ENCODE measurements around the gene ATP9B.
"Not testable (repeated sequence)": the region's sequence is repeated elsewhere in the genome, so short reads cannot be mapped to it uniquely, and the experiment has no call there.

ATP9B gene

GRCh38 chr18:79361766-79362522 lies 292.8 kb downstream of the ATP9B start:
- no peak for DNase-seq (ENCODE audit: low spot score)

- DNase-seq (ENCODE audit: low spot score), result no peak
Observed at GRCh38 chr18:79365701-79366100, 296.5 kb downstream of the ATP9B start.

- no peak for DNase-seq (ENCODE audit: low spot score)
Observed at GRCh38 chr18:79366177-79367094, 297.2 kb downstream of the ATP9B start.

- DNase-seq (ENCODE audit: low spot score), result no peak
Observed at GRCh38 chr18:79367480-79367879, 298.3 kb downstream of the ATP9B start.

GRCh38 chr18:79367989-79368388 lies 298.8 kb downstream of the ATP9B start:
- no peak for DNase-seq (ENCODE audit: low spot score)

GRCh38 chr18:79368681-79369080 lies 299.5 kb downstream of the ATP9B start:
- no peak for DNase-seq (ENCODE audit: low spot score)

GRCh38 chr18:79371561-79372121 lies 302.4 kb downstream of the ATP9B start:
- DNase-seq (ENCODE audit: low spot score), result no peak

- DNase-seq (ENCODE audit: low spot score), result no peak
Observed at GRCh38 chr18:79372461-79372860, 303.3 kb downstream of the ATP9B start.

GRCh38 chr18:79372991-79373390 lies 303.8 kb downstream of the ATP9B start:
- DNase-seq (ENCODE audit: low spot score), result no peak

GRCh38 chr18:79373736-79374135 lies 304.5 kb downstream of the ATP9B start:
- DNase-seq (ENCODE audit: low spot score), result no peak

- peak; percentile 71 for DNase-seq (ENCODE audit: low spot score)
Observed at GRCh38 chr18:79374408-79375171, 305.4 kb downstream of the ATP9B start.

GRCh38 chr18:79375441-79376154 lies 306.4 kb downstream of the ATP9B start:
- DNase-seq (ENCODE audit: low spot score), result no peak

GRCh38 chr18:79376661-79377060 lies 307.5 kb downstream of the ATP9B start:
- not testable (repeated sequence) for DNase-seq (ENCODE audit: low spot score)

- DNase-seq (ENCODE audit: low spot score), result no peak
Observed at GRCh38 chr18:79377187-79377891, 308.1 kb downstream of the ATP9B start.

- DNase-seq (ENCODE audit: low spot score), result peak; percentile 68
Observed at GRCh38 chr18:79378536-79379250, 309.5 kb downstream of the ATP9B start.

- DNase-seq (ENCODE audit: low spot score), result no peak
Observed at GRCh38 chr18:79379251-79379905, 310.2 kb downstream of the ATP9B start.

- no peak for DNase-seq (ENCODE audit: low spot score)
Observed at GRCh38 chr18:79379931-79380815, 311.0 kb downstream of the ATP9B start.
